HEK293T (cell line): Measurements from ENCODE around the gene SDC3.

Experiments
- CTCF ChIA-PET: fragments of 350-600 bp; formaldehyde crosslinking; extraction: SDS; loops from one replicate; lab custom pipeline; 2021; ENCODE audit warnings: antibody characterized with exemption, inconsistent platforms; lab: Yijun Ruan, JAX
- POLR2A ChIA-PET: fragments of 350-600 bp; formaldehyde crosslinking; extraction: SDS; loops from one replicate; lab custom pipeline; 2020; ENCODE audit warnings: antibody characterized with exemption, inconsistent platforms; lab: Yijun Ruan, JAX
- DNase-seq: peaks from one replicate; pipeline ENCODE4 v3.0.0; 2012; ENCODE audit warnings: mixed read lengths; ENCODE audit errors: extremely low spot score
- ARNT ChIP-seq: fragments of 450-650 bp; IDR thresholded peaks from 2 replicates; pipeline ENCODE4 v1.6.1; 2017; ENCODE audit warnings: mild to moderate bottlenecking
- BHLHE40 ChIP-seq: fragments of 450-650 bp; IDR thresholded peaks from 2 replicates; pipeline ENCODE4 v1.6.1; 2016; ENCODE audit warnings: mild to moderate bottlenecking, moderate library complexity, borderline replicate concordance
- CTBP1 ChIP-seq: fragments of 450-650 bp; IDR thresholded peaks from 2 replicates; pipeline ENCODE4 v1.6.1; 2016; ENCODE audit warnings: borderline replicate concordance
- ELF4 ChIP-seq: fragments of 450-650 bp; IDR thresholded peaks from 2 replicates; pipeline ENCODE4 v1.6.1; 2017; ENCODE audit warnings: antibody characterized with exemption
- FOXA1 ChIP-seq: fragments of 450-650 bp; IDR thresholded peaks from 2 replicates; pipeline ENCODE4 v1.6.1; 2016; ENCODE audit warnings: mild to moderate bottlenecking
- FOXK2 ChIP-seq: fragments of 450-650 bp; IDR thresholded peaks from 2 replicates; pipeline ENCODE4 v1.6.1; 2016; ENCODE audit warnings: mild to moderate bottlenecking
- FOXM1 ChIP-seq: fragments of 450-650 bp; IDR thresholded peaks from 2 replicates; pipeline ENCODE4 v1.6.1; 2017; ENCODE audit warnings: mild to moderate bottlenecking, borderline replicate concordance
- HDGF ChIP-seq: fragments of 450-650 bp; IDR thresholded peaks from 2 replicates; pipeline ENCODE4 v1.6.1; 2017; ENCODE audit warnings: antibody characterized with exemption, borderline replicate concordance
- L3MBTL2 ChIP-seq: fragments of 450-650 bp; conservative IDR thresholded peaks from 2 replicates; pipeline ENCODE4 v1.6.1; 2016; ENCODE audit warnings: mild to moderate bottlenecking
- LEF1 ChIP-seq: fragments of 450-650 bp; IDR thresholded peaks from 2 replicates; pipeline ENCODE4 v1.6.1; 2017; ENCODE audit warnings: mild to moderate bottlenecking, borderline replicate concordance
- NFRKB ChIP-seq: fragments of 450-650 bp; IDR thresholded peaks from 2 replicates; pipeline ENCODE4 v1.6.1; 2016; ENCODE audit warnings: mild to moderate bottlenecking, moderate library complexity
- PKNOX1 ChIP-seq: fragments of 450-650 bp; IDR thresholded peaks from 2 replicates; pipeline ENCODE4 v1.6.1; 2016
- SP1 ChIP-seq: fragments of 450-650 bp; IDR thresholded peaks from 2 replicates; pipeline ENCODE4 v1.6.1; 2017
- SUZ12 ChIP-seq: fragments of 450-650 bp; IDR thresholded peaks from 2 replicates; pipeline ENCODE4 v1.6.1; 2016; ENCODE audit warnings: mild to moderate bottlenecking
- TARDBP ChIP-seq: fragments of 450-650 bp; IDR thresholded peaks from 2 replicates; pipeline ENCODE4 v1.6.1; 2016
- ZNF384 ChIP-seq: fragments of 450-650 bp; IDR thresholded peaks from 2 replicates; pipeline ENCODE4 v1.6.1; 2016

SDC3 gene

GRCh38 chr1:30899577-30900389 is 8.8 kb downstream of the SDC3 start:
- POLR2A ChIA-PET, result no interaction called here
- CTCF ChIA-PET, result no interaction called here
- no peak for TF ChIP-seq CTBP1
- TF ChIP-seq LEF1, result no peak
- no peak for TF ChIP-seq L3MBTL2
- TF ChIP-seq FOXK2, result no peak
- no peak for TF ChIP-seq SUZ12
- no peak for TF ChIP-seq NFRKB
- no peak for TF ChIP-seq FOXA1
- TF ChIP-seq FOXM1, result no peak
- no peak for TF ChIP-seq PKNOX1
- DNase-seq, result no peak

GRCh38 chr1:30898031-30898815 is 10.3 kb downstream of the SDC3 start:
- TF ChIP-seq CTBP1 (no peak), L3MBTL2 (no peak), SUZ12 (no peak), FOXK2 (no peak), ZNF384 (no peak), FOXA1 (no peak), NFRKB (no peak), HDGF (no peak), LEF1 (no peak), PKNOX1 (no peak)
- ChIA-PET POLR2A (no interaction called here), CTCF (interaction anchor here (2.5 kb wide), 1 partner anchor 96 kb away, joined by 6 read pairs; no protein-coding TSS in a partner anchor)
- DNase-seq, result no peak

- CTCF ChIA-PET, result interaction anchor here (0.7 to 2.5 kb wide), 2 partner anchors 14 to 95 kb away, joined by 4 to 6 read pairs; no protein-coding TSS in a partner anchor
- no peak for TF ChIP-seq FOXK2
- TF ChIP-seq FOXM1, result no peak
- DNase-seq, result no peak
- POLR2A ChIA-PET, result interaction anchor here (1.5 kb wide), 1 partner anchor 8 kb away, joined by 3 read pairs; no protein-coding TSS in a partner anchor
These were observed 11.7 kb downstream of the SDC3 start for GRCh38 chr1:30896905-30897304.

DNA sequence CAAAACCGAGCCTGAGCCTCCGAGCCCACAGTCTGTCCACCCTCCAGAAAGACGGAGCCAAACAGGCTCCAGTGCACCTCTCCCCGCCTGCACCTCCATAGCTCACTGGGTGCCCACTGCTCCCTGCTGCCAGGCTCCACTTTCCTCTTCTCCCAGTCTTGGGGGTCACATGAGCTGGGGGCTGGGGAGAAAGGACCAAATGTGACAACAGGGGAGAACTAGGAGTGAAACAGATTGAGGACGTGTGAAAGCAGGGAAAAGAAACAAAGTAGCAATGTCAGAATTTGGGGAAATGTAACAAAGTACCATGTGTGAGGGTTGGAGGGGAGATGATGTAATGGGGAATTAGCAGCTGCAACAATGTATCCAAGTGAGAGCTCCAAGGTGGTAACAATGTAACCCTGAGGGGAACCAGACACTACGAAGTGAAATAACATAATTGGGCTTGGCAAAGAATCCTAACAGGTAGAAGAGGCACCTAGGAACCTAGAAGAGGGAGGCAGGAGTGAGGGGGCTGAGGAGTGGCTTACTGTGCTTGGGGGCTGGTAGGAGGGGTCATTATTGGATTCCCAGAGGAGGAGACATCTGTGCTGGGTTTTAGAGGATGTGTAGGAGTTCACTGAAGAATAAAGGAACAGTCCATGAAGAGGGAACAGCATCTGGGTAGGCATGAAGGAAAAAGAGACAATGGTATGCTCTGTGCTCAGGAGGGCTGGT is 12.5 kb downstream of the SDC3 start:
- no peak for TF ChIP-seq FOXA1
- no peak for TF ChIP-seq CTBP1
- TF ChIP-seq ZNF384, result no peak
- ChIA-PET CTCF (interaction anchor here (1.3 to 2.5 kb wide), 2 partner anchors 18 to 94 kb away, joined by 3 to 6 read pairs; no protein-coding TSS in a partner anchor), POLR2A (interaction anchor here (1.5 kb wide), 1 partner anchor 9 kb away, joined by 3 read pairs; no protein-coding TSS in a partner anchor)
- no peak for DNase-seq

DNA sequence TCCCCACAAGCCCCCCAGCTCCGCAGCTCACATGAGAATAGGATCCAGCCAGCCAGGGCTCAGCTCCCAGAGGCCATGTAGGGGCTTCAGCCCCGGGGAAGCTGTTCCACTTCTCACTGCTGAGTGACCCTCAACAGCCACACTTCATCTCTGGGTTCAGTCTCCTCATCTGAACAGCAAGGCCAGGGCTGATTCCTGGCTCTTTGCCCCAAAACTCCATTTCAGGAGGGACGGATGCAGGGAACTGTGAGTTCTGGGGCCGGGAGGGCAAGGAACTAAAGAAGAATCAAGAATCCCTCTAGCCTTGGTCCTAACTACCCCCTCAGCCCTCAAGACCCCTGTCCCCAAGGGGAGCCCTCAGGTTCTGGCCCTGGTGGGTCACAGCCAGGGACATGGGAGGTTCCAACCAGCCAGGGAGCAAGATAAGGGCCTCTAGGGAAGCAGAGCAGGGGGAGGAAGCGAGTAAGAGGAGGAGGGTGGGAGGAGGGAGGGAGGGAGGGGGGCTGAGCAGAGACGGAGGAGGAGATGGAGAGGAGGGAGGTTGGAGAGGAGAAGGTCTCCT is 13.1 kb downstream of the SDC3 start:
- no peak for DNase-seq
- CTCF ChIA-PET, result interaction anchor here (1.3 kb wide), 1 partner anchor 19 kb away, joined by 3 read pairs; no protein-coding TSS in a partner anchor
- TF ChIP-seq FOXK2, result no peak
- no peak for TF ChIP-seq LEF1
- POLR2A ChIA-PET, result interaction anchor here (1.5 kb wide), 1 partner anchor 9 kb away, joined by 3 read pairs; no protein-coding TSS in a partner anchor

- ChIA-PET CTCF (no interaction called here), POLR2A (no interaction called here)
- DNase-seq, result no peak
- no peak for TF ChIP-seq CTBP1
- no peak for TF ChIP-seq ZNF384
These were observed 14.0 kb downstream of the SDC3 start for GRCh38 chr1:30894508-30894973.

GRCh38 chr1:30893776-30894507 is 14.6 kb downstream of the SDC3 start:
- no peak for DNase-seq
- CTCF ChIA-PET, result no interaction called here
- TF ChIP-seq BHLHE40, result no peak
- no peak for TF ChIP-seq ARNT
- no peak for TF ChIP-seq ZNF384
- TF ChIP-seq SUZ12, result no peak
- no peak for TF ChIP-seq NFRKB
- TF ChIP-seq L3MBTL2, result no peak
- no peak for TF ChIP-seq TARDBP
- TF ChIP-seq HDGF, result no peak
- no peak for TF ChIP-seq FOXK2
- TF ChIP-seq ELF4, result no peak
- no peak for TF ChIP-seq CTBP1
- TF ChIP-seq FOXM1, result no peak
- no peak for TF ChIP-seq LEF1
- TF ChIP-seq SP1, result no peak
- POLR2A ChIA-PET, result interaction anchor here (1.5 kb wide), 1 partner anchor 11 kb away, joined by 3 read pairs; no protein-coding TSS in a partner anchor
